Stimulated activated CD8-positive, alpha-beta memory T cell treated with anti-CD3 and anti-CD28 coated beads, Interleukin-7, amount 100 ng/mL, for 24 hours (primary cell): Measurements from ENCODE around the gene CLDN12.
A peak's percentile ranks its signal among the peaks of the same experiment; 100 is the strongest.

Experiments
- DNase-seq: peaks from one replicate; pipeline ENCODE4 v3.0.0-alpha.2; 2020; ENCODE audit warnings: low read depth

The CLDN12 gene

DNA sequence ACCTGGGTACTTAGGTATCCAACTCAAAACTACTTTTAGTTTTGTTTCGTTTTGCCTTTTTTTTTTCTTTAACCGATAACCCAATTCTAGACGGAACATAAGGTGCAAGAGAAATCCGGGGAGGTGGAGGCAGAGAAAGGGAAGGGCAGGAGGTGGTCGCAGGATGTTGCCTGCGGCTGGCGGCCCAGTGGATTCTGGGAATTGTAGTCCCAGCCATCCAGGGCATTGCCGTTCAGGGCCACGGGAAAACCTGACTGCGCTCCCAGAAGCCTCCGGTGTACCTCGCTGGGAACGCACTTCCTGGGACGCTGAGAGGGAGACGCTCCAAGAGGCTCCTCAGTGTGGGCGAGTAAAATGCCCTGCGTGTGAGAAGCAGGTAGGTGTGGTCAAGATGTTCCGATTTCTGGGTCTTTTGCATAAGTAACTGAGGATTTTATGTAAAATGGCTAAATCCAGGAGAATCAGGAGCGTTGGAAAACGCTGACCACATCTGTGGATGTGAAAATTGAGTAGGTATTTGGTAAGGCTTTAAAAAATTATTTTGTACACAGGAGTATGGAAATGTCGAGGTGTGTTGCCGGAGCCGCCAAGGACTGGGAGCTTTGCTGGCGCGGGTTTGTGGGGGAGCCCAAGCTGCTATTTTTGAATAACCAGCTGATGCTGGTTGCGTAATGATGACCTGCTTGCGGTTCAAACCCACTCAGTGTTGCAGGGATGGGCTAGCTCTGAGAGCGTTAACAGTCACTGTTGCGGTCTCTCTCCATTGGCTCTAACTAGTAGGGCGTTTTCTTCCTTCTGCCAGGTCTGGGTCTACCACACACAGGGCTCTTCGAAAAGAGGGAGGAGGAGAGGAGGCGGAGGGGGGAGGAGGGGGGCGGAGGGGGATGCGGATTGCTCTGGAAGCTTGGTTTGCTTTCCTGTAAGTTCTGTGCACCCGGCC lies at the start of gene CLDN12:
TSS of gene CLDN12 (plus strand) at position 288 of the 940 bp plus-strand sequence. CDS start 9,216 bp downstream, outside the sequence.
- DNase-seq = peak; percentile 46

DNA sequence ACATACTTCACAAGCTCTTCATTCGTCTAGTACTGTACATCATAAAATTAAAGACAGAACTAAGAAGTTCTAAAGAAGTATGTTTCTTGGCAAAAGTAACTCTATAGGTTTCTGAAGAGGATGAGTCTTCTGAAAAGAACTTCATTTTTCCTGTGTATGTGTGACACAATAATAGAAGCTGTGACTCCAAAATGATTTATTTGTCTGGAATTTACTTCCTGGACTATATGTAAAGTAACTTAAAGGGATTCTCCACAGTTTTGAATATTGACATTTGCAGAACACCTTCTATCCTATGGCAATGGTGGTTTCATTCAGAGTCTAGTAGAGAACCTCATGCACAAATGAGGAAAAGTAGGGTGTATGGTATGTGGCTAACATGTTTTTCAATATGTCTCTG lies 19.8 kb upstream of the CLDN12 start:
- no peak for DNase-seq

DNA sequence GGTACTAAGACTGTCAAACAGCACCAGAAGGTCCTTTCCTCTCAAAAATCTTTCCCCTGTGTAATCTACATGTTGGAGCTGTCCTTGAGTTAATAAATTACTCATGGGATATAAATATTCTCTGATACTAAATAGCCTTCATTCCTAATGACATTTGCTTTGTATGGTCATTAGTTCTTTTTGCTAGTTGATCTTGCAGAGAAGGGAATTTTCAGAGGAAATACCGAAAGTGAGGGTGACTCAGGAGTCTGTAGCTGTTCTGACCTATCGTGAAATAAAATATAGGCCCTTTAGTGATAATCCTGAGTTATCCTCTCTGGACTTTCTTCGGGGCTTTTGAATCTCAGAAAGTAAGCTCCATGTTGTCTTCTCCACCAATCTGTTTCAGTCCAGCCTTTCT lies 19.4 kb upstream of the CLDN12 start:
- DNase-seq = no peak

DNA sequence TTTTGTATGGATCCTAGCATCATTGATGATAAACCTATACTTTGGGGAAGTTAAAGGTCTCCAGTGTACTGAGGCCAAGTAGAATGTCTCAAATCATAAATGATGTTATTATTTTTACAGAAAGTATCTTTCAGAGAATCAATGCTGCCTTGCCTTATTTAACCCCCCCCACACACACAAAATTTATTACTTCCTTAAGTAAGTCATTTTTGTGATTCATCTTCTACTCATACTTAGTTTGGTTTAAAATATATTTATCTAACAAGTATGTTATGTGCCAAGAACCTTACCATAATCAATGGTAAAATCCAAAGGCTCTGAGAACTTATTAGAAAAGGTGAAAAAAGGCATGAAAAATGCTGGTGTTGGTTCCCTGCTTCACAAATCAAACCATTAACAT lies 18.8 kb upstream of the CLDN12 start:
- no peak for DNase-seq

DNA sequence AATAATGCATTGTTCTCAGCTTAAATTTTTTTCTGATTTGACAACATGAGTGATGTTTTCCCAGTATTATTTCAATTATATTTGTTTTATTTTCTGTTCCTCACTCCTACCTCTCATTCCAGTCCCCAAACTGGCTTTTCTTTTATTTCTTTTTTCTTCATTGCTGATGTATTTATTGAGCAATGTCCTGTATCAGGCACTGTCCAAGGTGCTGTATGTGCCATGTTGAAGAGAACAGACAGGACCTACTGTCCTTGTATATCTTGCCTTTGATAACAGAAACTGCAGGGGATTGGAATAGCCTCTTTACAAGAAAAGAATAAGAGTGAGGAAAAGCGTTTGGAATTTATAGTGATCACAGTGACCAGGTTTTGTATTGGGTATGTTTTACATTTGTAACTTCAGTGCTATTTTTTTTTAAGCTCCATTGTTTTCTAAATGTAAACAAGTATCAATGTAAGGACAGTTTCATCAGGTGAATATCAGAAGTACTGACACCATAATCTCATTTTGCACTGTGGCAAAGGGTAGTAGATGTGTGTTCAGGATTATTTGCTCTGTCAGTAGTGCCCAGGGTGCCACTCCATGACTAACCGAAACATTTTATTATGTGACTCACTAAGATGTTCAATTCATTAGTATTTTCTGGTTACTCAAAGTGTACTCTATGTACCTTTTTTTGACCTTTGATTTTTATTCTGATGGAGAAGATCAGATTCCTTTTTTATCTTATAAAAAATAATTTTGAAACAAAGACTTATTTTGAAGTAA lies 15.6 kb upstream of the CLDN12 start:
- DNase-seq = no peak

DNA sequence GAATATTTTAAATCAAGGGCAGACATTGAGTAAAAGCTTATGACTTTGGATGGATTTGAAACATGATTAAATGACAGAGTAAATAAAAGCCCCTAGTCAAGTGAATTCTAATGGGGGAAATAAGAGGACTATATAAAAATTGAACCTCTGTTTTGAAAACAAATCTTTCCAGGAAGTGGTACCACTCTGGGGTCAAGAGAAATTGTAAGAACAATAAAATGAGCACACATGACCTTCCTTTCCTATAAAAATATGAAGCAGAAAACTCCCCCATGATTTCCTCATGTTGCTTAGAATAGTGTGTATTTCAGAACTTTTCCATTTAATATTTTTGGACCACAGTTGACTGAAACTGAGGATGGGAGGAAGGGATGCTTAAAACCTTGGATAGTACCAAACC lies 12.3 kb upstream of the CLDN12 start:
- no peak for DNase-seq

DNA sequence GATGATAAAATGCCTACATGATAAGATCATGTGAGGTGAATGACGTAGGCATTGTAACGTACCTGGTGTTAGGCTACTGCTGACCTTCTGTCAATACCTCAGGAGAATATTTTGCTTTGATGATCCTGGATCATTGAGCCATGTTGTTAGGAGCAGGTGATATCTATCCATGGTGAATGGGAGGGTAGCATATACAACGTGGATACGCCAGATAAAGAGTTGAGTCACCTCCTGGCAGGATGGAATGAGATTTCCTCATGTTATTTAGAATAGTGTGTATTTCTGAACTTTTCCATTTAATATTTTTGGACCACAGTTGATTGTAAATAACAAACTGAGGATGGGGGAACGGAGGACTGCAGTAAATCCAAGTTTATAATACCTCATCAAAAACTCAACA lies 11.8 kb upstream of the CLDN12 start:
- no peak for DNase-seq

DNA sequence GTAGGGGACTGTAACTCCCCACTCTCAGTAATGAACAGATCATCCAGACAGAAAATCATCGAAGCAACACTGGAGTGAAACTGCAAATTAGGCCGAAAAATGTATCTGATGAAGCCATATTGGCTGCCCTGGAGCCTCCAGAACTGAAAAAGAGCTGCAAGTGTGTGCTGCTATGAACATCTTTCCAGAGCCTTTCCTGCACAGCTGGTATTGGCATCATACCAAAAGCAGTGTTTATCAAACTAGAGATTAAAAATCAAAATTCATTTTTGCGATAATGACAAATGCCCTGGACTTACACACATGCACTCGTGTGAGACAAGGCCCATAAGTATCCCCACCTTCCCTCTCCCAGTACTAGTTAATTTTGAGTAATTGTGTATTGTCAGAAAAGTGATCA lies 6.8 kb upstream of the CLDN12 start:
- DNase-seq = no peak

DNA sequence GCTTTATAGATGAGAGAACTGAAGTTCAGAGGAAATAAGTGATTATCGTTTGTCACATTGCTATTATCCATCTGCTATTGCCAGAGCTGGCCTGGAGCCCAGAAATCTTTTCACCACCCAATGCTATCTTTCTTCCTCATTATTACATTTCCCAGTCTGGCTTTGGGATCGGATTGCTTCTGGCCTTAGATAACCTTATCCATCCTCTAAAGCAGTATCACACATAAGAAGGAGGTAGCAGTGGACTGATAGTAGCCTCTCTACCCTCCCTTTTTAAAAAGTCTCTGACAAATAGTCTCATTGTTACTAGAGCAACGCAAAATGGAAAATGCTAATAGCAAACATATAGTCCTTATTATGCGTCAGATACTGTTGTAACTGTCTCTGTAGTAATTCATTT lies 1.3 kb upstream of the CLDN12 start:
- DNase-seq = no peak

DNA sequence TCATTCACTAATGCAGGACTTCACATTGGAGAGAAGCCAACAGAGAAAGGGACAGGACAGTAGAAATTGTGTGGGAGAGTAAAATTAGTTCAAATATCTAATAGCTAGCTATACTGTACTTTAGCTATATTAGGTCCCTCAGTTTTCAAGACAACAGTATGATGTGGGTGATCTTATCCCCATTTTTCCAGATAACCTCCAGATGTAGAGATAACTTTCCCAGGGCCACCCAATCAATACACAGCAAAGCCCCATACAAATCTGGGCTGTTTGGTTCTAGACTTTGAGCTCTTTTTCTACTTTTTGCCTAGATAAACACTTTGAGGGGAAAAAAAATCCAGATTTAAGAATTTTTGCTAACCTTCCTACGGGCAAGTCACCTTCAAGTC lies 482 bp upstream of the CLDN12 start:
- DNase-seq = no peak

DNA sequence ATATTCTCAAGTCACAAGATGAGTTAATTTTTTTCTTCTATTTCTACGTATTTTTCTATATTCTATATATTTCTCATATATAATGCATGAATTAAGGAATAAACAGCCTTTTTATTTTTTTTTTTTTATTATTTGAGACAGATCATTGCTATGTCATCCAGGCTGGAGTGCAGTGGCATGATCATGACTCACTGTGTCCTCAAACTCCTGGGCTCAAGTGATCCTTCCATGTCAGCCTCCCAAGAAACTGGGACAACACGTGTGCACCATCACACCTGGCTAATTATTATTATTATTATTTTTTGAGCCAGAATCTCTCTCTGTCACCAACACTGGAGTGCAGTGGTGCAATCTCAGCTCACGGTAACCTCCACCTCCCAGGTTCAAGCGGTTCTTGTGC lies 1.5 kb downstream of the CLDN12 start:
- DNase-seq = no peak

DNA sequence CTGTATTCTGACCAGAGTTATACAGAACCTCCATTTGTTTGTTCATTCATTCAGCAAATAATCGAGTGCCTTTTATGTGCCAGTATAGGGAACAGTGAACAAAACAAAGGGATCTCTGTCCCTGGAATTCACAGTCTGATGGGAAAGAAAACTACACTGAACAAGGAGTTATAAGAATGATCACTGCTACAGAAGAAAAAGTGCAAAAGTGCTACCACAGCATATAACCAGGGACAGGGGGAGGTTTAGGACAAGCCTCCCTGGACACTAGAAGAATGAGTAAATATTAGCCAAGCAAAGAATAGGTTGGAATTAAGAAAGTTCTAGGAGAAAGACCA lies 4.2 kb downstream of the CLDN12 start:
- no peak for DNase-seq

DNA sequence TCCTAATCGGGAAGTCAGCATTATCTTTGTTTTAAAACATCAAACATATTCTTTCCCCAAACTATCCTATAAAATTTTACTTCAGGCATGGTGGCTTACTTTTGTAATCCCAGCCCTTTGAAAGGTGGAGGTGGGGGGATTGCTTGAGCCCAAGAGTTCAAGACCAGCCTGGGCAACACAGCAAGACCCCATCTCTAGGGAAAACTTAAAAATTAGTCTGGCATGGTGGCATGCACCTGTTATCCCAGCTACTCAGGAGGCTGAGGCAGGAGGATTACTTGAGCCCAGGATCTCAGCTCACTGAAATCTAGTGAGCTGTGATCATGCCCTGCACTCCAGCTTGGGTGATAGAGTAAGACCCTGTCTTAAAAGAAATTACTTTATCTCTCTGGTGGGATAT lies 4.9 kb downstream of the CLDN12 start:
- DNase-seq = no peak

DNA sequence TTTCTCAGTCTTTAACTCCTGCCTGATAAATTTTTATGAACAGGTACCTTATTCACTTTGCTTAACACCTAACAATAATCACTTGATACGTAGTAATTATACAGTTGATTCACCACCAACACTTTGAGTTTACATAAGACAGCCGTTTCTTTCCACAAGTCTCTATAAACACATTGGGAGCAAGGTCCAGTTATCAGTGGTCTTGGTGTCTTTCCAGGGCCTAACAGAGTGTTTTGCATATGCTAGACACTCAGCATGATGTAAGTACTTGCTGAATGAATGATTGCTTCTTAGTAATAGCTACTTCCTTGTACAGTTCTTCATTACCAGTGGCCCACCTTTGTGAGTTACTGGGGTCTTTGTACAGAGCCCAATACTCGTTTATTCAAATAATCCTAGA lies 6.4 kb downstream of the CLDN12 start:
- no peak for DNase-seq

DNA sequence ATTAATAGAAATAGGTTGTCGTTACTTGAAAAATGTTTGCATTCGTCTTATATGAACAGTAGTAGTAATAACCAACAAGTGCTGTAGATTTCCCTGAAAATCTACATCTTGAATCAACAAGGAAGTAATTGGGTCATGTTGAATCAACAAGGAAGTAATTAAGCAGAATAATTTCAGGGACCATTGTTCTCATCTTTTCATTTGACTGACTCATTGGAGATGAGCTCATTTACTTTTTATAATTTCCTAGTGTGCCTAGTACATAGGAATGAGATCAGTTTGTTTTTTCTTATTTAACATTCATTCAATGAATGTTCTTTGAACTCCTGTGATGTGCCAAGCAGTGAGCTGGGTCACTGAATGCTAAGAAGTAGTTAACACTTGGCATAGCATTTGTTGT lies 8.2 kb downstream of the CLDN12 start:
- no peak for DNase-seq

DNA sequence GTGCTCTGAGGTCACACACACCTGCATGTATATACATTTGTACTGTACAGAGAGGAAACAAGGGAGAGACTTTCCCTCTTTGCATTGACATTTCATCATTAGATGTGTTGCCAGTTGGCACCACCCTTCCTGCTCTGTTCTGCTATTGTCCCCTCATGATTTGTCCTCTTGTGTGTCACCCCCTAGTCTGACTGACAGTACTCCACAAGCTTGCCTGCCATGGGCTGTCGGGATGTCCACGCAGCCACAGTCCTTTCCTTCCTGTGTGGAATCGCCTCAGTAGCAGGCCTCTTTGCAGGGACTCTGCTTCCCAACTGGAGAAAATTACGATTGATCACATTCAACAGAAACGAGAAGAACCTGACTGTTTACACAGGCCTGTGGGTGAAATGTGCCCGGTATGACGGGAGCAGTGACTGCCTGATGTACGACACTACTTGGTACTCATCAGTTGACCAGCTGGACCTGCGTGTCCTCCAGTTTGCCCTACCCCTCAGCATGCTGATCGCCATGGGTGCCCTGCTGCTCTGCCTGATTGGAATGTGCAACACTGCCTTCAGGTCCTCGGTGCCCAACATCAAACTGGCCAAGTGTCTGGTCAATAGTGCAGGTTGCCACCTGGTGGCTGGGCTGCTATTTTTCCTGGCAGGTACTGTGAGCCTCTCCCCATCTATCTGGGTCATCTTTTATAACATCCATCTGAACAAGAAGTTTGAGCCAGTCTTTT lies 9.4 kb downstream of the CLDN12 start:
- DNase-seq = no peak

DNA sequence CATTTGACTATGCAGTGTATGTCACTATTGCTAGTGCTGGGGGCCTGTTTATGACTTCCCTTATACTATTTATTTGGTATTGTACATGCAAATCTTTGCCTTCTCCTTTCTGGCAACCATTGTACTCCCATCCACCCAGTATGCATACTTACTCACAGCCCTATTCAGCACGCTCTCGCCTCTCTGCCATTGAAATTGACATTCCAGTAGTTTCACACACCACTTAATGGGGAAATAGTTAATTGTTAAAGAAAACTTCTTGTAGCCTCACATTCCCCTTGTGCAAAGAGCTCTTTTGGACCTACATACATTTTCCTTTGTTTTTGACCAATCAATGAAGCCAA lies 9.9 kb downstream of the CLDN12 start:
- no peak for DNase-seq

DNA sequence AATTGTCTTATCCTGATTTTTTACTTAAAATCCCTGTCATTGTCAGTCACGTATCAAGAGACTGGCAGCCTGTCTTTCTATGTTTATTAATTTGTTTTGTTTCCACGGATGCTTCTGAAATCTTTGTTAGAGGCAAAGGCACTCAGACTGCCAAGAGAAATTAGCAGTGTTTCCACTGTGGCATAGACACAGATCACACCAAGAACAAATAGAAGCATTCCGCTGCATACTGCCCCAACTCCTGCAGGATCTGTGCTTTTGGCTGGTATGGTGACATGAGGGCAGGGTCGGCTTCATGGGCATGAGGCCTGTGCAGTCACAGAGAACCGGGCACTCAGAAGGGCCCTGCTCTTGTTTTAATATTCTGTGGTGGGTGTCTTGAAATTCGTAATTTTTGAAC lies 18.4 kb downstream of the CLDN12 start:
- DNase-seq = no peak

DNA sequence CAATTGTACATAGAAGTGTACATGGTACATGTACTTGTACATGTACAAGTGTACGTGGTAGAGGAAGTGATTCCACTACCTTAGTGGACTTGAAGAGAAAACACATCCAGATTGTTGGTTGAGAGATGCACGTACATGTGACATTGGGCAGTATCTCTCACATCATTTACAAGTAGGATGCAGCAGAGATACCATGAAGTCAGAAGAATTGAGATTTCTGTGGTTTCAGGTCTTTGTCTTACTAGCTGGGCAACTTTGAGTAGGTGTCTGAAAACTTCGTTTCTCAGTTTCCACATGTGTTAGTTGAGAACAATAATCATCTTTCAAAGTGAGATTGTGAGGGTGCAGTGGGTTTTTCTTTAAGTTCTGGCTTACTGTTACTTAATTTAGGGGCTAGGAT lies 21.5 kb downstream of the CLDN12 start:
- no peak for DNase-seq

DNA sequence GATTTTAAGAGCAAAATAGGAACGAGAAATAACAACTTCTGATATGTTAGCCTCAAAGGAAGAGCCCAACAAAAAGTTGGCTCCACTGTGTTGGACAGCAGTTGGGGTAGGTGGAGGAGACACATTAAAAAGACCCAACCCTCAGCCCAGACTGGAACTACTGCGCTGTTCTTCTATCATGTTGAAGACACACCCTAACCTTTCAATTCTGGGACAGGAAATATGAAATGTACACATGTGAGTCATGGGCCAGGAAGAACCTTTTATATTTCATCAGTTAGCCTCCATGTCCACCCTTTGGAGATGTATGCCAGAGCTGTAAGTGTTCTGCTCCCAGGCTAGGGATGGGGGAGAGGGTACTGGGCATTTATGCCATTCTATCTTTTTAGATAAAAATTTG lies 22.1 kb downstream of the CLDN12 start:
- no peak for DNase-seq

DNA sequence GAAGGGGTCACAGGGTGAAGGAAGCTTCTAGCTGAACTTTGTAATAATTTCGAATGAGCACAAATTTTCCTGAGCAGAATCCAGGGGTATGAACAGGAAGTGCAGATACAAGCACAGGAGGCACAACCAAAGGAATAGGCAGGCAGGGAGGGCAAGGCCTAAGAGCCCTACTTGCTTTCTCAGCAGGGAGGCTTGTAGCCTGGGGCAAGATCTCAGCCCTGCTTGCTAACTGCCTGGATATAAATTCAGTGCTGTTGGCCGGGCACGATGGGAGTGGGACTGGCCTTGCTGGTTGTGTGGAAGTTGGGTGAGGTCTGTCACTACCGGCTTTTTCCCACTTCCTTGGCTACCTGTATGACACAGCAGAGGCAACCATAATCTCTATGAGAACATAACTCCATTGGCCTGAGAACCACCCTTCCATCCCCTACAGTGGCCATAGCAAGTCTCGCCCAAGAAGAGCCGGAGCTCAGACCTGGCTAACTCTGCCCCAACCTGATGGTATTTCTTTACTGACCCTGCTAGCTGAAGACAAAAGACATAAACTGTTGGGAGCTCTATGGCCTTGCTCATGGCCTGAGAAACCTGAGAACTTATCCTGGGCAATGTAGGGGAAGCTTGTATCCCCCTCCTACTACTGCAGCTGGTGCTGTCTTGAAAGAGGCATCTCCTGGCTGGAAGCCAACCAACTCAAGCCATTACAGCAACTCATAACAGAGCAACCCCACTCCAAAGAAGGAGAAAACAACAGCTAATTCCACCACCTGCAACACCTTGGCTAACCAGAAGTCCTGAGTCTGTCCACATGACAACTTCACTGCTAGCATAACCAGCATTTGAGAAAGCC lies 27.6 kb downstream of the CLDN12 start:
- DNase-seq = no peak

DNA sequence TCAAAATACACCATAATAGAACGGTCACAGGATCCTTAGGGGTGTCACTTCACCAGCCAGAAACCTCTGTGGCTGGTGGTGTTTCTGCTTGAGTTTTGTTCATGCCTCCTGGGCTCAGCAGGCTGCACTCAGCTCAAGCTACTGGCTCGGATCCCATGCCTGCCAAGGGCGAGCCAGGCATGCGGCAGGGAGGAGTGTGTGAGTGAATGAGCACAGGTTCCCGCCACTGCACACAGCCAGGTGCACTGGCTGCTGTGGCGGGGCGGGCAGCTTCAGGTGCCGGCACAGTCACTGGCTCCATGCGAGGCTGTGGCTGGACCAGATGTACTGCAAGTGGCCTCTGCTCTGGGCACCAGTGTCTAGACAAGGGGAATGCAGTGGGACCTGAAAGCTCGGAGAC lies 29.5 kb downstream of the CLDN12 start:
- no peak for DNase-seq
